K562 (cell line): Measurements from ENCODE around the gene CLCN2. TPM values are rescaled to one million over a fixed set of nuclear protein-coding genes. Genes with fewer than 3 reads are reported as not detected.
A peak's percentile ranks its signal among the peaks of the same experiment; 100 is the strongest.

ENCODE experiments used
- EP300 ChIP-seq: IDR thresholded peaks from 2 replicates; pipeline ENCODE4 v1.6.1; 2012; ENCODE audit warnings: low read length, improper control_type of control experiment
- HNRNPH1 ChIP-seq: fragments of 200-400 bp; formaldehyde crosslinking; optimal IDR thresholded peaks from 2 replicates; pipeline ENCODE3; 2017; ENCODE audit warnings: low read depth, mild to moderate bottlenecking, low read length, moderate library complexity
- PCBP2 ChIP-seq: fragments of 200-400 bp; formaldehyde crosslinking; IDR thresholded peaks from 2 replicates; pipeline ENCODE4 v1.6.1; 2018; ENCODE audit warnings: low read length, low read depth, mild to moderate bottlenecking, moderate library complexity; ENCODE audit not compliant: poor library complexity, severe bottlenecking
- SAP30 ChIP-seq: fragments of 200-600 bp; sonication (generic); IDR thresholded peaks from 2 replicates; pipeline ENCODE4 v1.6.1; 2012; ENCODE audit warnings: borderline replicate concordance, low read depth, mild to moderate bottlenecking, moderate library complexity, low read length, control low read depth, inconsistent platforms; ENCODE audit not compliant: insufficient read depth, poor library complexity, severe bottlenecking
- SIRT6 ChIP-seq: IDR thresholded peaks from one replicate; pipeline ENCODE4 v1.6.1; 2012; ENCODE audit warnings: low read depth, mild to moderate bottlenecking, control low read depth, inconsistent platforms, low read length, moderate library complexity
- ZNF551 ChIP-seq: fragments of 250-450 bp; sonication (Bioruptor Pico); IDR thresholded peaks from 2 replicates; pipeline ENCODE4 v1.5.0; 2021; ENCODE audit warnings: mild to moderate bottlenecking, moderate library complexity
- ZNF57 ChIP-seq: fragments of 450-650 bp; formaldehyde crosslinking; IDR thresholded peaks from 2 replicates; pipeline ENCODE4 v1.4.0; 2020; ENCODE audit warnings: mild to moderate bottlenecking, moderate library complexity
- ZNF764 ChIP-seq: fragments of 250-450 bp; sonication (Bioruptor Pico); IDR thresholded peaks from 2 replicates; pipeline ENCODE4 v1.4.0; 2020; ENCODE audit warnings: low read depth, mild to moderate bottlenecking, moderate library complexity
- ZNF830 ChIP-seq: fragments of 250-450 bp; sonication (Bioruptor Pico); IDR thresholded peaks from 2 replicates; pipeline ENCODE4 v1.5.0; 2021; ENCODE audit warnings: mild to moderate bottlenecking
- polyA plus RNA-seq, 8 experiments: library from polyadenylated mRNA; depleted of rRNA in 4 of 8; stranded (reverse) in 5 of 8; unstranded in 3 of 8; fragments of >200 nt; fragmentation: Nextera tagmentation in 2 of 8; fragmentation: Illumina TruSeq in 1 of 8; extraction: Ambion mirVana in 2 of 8; extraction: Trizol in 1 of 8; gene quantifications; 2 replicates each; pipeline versions ENCODE4 v1.2.1 to v1.2.3, GENCODE V29; 2011 to 2014; ENCODE audit warnings: inconsistent platforms in 1 of 8, missing spikeins in 1 of 8
- total RNA-seq, 7 experiments: library from RNA; depleted of rRNA in 6 of 7; stranded (reverse); fragments of >200 nt in 6 of 7; fragmentation: Illumina TruSeq in 2 of 7; extraction: Trizol in 2 of 7; gene quantifications; 2 replicates each; pipeline versions ENCODE4 v1.2.1 to v1.2.3, GENCODE V29; 2011 to 2021; ENCODE audit warnings: low replicate concordance in 1 of 7
- TF ChIP-seq, protein P1 (sequence below), 2 experiments: fragments of 450-650 bp; formaldehyde crosslinking in 1 of 2; IDR thresholded peaks; 2 replicates each; pipeline versions ENCODE4 v1.4.0 to v1.6.1; 2014 to 2020; ENCODE audit warnings: mild to moderate bottlenecking in 2 of 2, borderline replicate concordance in 1 of 2, low read depth in 1 of 2
- TF ChIP-seq, protein P2 (sequence below): IDR thresholded peaks from 3 replicates; pipeline ENCODE4 v1.6.1; 2011; ENCODE audit warnings: borderline replicate concordance, mild to moderate bottlenecking, moderate library complexity; ENCODE audit not compliant: insufficient read length; ENCODE audit errors: extremely low read depth
- TF ChIP-seq, protein P3 (sequence below): IDR thresholded peaks from 2 replicates; pipeline ENCODE4 v1.6.1; 2011; ENCODE audit warnings: borderline replicate concordance, low read depth, mild to moderate bottlenecking, moderate library complexity, low read length; ENCODE audit not compliant: insufficient read depth, poor library complexity, severe bottlenecking

Gene CLCN2
- total and polyA plus RNA-seq, 9 of the 15 experiments (the other 6 are each of a cell fraction or from before 2014, with no cell fraction given): 0.10 to 14.0 (median 6.9) TPM

DNA sequence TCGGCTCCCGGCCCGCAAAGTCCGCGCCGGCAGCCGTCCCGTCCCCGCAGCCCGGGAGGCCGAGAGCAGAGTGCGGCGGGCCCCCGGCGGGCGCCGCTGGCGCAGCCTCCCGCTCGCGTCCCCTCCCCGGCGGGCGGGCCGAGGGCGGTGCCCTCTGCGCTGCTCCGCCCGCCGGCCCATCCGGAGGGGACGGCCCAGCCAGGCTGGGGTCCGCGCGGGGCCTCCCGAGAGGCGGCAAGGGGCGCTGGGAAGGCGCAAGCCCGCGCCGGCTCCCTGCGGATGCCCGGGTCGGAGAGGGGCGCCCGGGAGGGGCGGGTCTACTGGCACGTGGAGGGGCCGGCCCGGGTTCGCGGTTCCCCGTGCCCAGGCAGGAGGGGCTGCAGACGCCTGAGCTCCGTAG is at the start of gene CLCN2, which contains the start of gene POLR2H (continued):
- TF ChIP-seq, protein P1, sequence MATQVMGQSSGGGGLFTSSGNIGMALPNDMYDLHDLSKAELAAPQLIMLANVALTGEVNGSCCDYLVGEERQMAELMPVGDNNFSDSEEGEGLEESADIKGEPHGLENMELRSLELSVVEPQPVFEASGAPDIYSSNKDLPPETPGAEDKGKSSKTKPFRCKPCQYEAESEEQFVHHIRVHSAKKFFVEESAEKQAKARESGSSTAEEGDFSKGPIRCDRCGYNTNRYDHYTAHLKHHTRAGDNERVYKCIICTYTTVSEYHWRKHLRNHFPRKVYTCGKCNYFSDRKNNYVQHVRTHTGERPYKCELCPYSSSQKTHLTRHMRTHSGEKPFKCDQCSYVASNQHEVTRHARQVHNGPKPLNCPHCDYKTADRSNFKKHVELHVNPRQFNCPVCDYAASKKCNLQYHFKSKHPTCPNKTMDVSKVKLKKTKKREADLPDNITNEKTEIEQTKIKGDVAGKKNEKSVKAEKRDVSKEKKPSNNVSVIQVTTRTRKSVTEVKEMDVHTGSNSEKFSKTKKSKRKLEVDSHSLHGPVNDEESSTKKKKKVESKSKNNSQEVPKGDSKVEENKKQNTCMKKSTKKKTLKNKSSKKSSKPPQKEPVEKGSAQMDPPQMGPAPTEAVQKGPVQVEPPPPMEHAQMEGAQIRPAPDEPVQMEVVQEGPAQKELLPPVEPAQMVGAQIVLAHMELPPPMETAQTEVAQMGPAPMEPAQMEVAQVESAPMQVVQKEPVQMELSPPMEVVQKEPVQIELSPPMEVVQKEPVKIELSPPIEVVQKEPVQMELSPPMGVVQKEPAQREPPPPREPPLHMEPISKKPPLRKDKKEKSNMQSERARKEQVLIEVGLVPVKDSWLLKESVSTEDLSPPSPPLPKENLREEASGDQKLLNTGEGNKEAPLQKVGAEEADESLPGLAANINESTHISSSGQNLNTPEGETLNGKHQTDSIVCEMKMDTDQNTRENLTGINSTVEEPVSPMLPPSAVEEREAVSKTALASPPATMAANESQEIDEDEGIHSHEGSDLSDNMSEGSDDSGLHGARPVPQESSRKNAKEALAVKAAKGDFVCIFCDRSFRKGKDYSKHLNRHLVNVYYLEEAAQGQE (IDR thresholded peaks at IDR 0.05; ENCODE audit: borderline replicate concordance): no peak
- TF ChIP-seq, protein P1 (CRISPR knock-in tag; IDR thresholded peaks at IDR 0.05; ENCODE audit: low read depth): peak; percentile 26; the same call in 1 of the 2 replicates
- no peak for TF ChIP-seq ZNF57 (CRISPR knock-in tag)
- no peak for TF ChIP-seq HNRNPH1
- TF ChIP-seq, protein P2, sequence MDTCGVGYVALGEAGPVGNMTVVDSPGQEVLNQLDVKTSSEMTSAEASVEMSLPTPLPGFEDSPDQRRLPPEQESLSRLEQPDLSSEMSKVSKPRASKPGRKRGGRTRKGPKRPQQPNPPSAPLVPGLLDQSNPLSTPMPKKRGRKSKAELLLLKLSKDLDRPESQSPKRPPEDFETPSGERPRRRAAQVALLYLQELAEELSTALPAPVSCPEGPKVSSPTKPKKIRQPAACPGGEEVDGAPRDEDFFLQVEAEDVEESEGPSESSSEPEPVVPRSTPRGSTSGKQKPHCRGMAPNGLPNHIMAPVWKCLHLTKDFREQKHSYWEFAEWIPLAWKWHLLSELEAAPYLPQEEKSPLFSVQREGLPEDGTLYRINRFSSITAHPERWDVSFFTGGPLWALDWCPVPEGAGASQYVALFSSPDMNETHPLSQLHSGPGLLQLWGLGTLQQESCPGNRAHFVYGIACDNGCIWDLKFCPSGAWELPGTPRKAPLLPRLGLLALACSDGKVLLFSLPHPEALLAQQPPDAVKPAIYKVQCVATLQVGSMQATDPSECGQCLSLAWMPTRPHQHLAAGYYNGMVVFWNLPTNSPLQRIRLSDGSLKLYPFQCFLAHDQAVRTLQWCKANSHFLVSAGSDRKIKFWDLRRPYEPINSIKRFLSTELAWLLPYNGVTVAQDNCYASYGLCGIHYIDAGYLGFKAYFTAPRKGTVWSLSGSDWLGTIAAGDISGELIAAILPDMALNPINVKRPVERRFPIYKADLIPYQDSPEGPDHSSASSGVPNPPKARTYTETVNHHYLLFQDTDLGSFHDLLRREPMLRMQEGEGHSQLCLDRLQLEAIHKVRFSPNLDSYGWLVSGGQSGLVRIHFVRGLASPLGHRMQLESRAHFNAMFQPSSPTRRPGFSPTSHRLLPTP: no peak
- TF ChIP-seq PCBP2: no peak
- peak; percentile 35 for TF ChIP-seq SAP30
- TF ChIP-seq ZNF551 (CRISPR knock-in tag): no peak
- TF ChIP-seq ZNF830 (CRISPR knock-in tag): no peak
- TF ChIP-seq, protein P3, sequence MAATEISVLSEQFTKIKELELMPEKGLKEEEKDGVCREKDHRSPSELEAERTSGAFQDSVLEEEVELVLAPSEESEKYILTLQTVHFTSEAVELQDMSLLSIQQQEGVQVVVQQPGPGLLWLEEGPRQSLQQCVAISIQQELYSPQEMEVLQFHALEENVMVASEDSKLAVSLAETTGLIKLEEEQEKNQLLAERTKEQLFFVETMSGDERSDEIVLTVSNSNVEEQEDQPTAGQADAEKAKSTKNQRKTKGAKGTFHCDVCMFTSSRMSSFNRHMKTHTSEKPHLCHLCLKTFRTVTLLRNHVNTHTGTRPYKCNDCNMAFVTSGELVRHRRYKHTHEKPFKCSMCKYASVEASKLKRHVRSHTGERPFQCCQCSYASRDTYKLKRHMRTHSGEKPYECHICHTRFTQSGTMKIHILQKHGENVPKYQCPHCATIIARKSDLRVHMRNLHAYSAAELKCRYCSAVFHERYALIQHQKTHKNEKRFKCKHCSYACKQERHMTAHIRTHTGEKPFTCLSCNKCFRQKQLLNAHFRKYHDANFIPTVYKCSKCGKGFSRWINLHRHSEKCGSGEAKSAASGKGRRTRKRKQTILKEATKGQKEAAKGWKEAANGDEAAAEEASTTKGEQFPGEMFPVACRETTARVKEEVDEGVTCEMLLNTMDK: peak; percentile 24
- TF ChIP-seq ZNF764: 0 out of 2 replicates have a peak, but pooled peaks have one; percentile 23
- no peak for TF ChIP-seq EP300
- TF ChIP-seq SIRT6: no peak
